Measurements from ENCODE around the gene SOBP.

DNA sequence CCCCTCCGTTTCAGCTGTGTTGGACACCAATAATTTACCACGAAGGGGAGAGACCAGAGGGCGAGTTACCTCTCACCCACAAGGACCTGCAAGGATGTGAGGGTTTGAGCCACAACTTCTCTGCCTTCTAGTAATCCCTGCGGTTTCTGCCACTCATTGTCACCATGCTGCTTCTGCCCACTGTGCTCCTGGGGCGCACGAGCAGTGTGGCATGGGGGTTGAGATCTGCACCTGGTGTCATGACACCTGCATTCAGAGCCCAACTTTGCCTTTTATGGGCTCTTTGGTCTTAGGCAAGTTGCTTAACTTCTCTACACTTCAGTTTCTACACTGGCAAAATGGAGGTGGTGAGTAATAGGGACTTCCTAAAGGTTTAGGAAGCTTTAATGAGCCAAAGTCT lies 84.9 kb downstream of the SOBP start:
- TF ChIP-seq CTCF (IDR thresholded peaks at IDR 0.05), result no peak
- no peak for TF ChIP-seq EZH2 (IDR thresholded peaks at IDR 0.05; ENCODE audit: borderline replicate concordance, insufficient read depth, low read depth, low read length, poor library complexity, severe bottlenecking)
